B cell (primary cell): ENCODE data around the gene AFDN. TPM values are rescaled to one million over a fixed set of nuclear protein-coding genes. Genes with fewer than 3 reads are reported as not detected.

Experiments used
- ATAC-seq: fragments of 200-7000 bp; cut with Tn5 transposase; one replicate; pipeline ENCODE4 v1.10.0; 2021; ENCODE audit warnings: low read depth, mild to moderate bottlenecking, moderate number of reproducible peaks, moderate library complexity
- CTCF ChIA-PET: fragments of 350-600 bp; sonication (Branson Sonifier 250); formaldehyde crosslinking; loops from one replicate; lab custom pipeline; 2021; ENCODE audit warnings: antibody characterized with exemption, inconsistent platforms; lab: Charles Lee
- POLR2A ChIA-PET: fragments of 350-600 bp; sonication (Branson Sonifier 250); formaldehyde crosslinking; loops from one replicate; lab custom pipeline; 2021; ENCODE audit warnings: antibody characterized with exemption; lab: Charles Lee
- DNase-seq: peaks from one replicate; pipeline ENCODE4 v3.0.0; 2013
- H2AFZ ChIP-seq: 2 replicates; pipeline ENCODE4 v1.6.1; 2012; ENCODE audit warnings: mild to moderate bottlenecking, low read depth, low read length; ENCODE audit not compliant: insufficient read depth, poor library complexity, severe bottlenecking
- H3K27ac ChIP-seq, 2 donors: 1 replicate in 1 of 2; 2 replicates in 1 of 2; pipeline ENCODE4 v1.5.1; 2012 to 2013; ENCODE audit warnings: low read length in 2 of 2, mild to moderate bottlenecking in 2 of 2, moderate library complexity in 1 of 2
- H3K27me3 ChIP-seq, 4 experiments: fragments of 200-600 bp in 1 of 4; sonication (generic) in 1 of 4; replicated peaks in 1 of 4; 1 replicate in 2 of 4; 2 replicates in 2 of 4; pipeline versions ENCODE4 v1.6.1 to v1.7.0; 2013 to 2016; ENCODE audit warnings: low read length in 3 of 4, mild to moderate bottlenecking in 2 of 4, mixed read lengths in 1 of 4, moderate library complexity in 1 of 4; ENCODE audit not compliant: insufficient read depth in 4 of 4, control insufficient read depth in 3 of 4; ENCODE audit errors: control extremely low read depth in 1 of 4
- H3K36me3 ChIP-seq, 2 experiments: replicated peaks in 1 of 2; 1 replicate in 1 of 2; 2 replicates in 1 of 2; pipeline versions ENCODE4 v1.6.1 to v1.7.1; 2013; ENCODE audit warnings: low read length in 1 of 2; ENCODE audit not compliant: insufficient read depth in 2 of 2, control insufficient read depth in 1 of 2; ENCODE audit errors: control extremely low read depth in 1 of 2, extremely low read depth in 1 of 2
- H3K4me1 ChIP-seq, 2 donors: fragments of 200-600 bp in 1 of 2; sonication (generic) in 1 of 2; 1 replicate in 1 of 2; 2 replicates in 1 of 2; pipeline versions ENCODE4 v1.5.1 to v1.6.1; 2013 to 2017; ENCODE audit warnings: low read length in 2 of 2; ENCODE audit not compliant: control insufficient read depth in 2 of 2, insufficient read depth in 2 of 2
- H3K4me2 ChIP-seq: replicated peaks from 2 replicates; pipeline ENCODE3; 2012; ENCODE audit warnings: mild to moderate bottlenecking, low read depth, low read length; ENCODE audit not compliant: poor library complexity, severe bottlenecking
- H3K4me3 ChIP-seq, 5 experiments: fragments of 200-600 bp in 1 of 5; sonication (generic) in 1 of 5; 1 replicate in 3 of 5; 2 replicates in 2 of 5; pipeline versions ENCODE4 v1.5.1 to v1.7.0; 2011 to 2016; ENCODE audit warnings: low read length in 4 of 5, mild to moderate bottlenecking in 4 of 5, low read depth in 2 of 5, control low read depth in 1 of 5, moderate library complexity in 1 of 5; ENCODE audit not compliant: insufficient read depth in 1 of 5; ENCODE audit errors: control extremely low read depth in 1 of 5, extremely low read depth in 1 of 5
- H3K79me2 ChIP-seq: fragments of 200-600 bp; sonication (generic); one replicate; pipeline ENCODE4 v1.6.0; 2016; ENCODE audit warnings: low read length; ENCODE audit not compliant: control insufficient read depth, insufficient read depth
- H3K9ac ChIP-seq: fragments of 200-600 bp; sonication (generic); 2 replicates; pipeline ENCODE4 v1.6.1; 2017; ENCODE audit warnings: mild to moderate bottlenecking, low read length, moderate library complexity
- H3K9me3 ChIP-seq, 3 donors: one replicate each; pipeline versions ENCODE4 v1.6.1 to v1.7.1; 2013; ENCODE audit warnings: low read length in 2 of 3; ENCODE audit not compliant: control insufficient read depth in 2 of 3, insufficient read depth in 1 of 3; ENCODE audit errors: control extremely low read depth in 1 of 3
- H4K20me1 ChIP-seq: 2 replicates; pipeline ENCODE4 v1.6.0; 2012; ENCODE audit warnings: mild to moderate bottlenecking, low read length; ENCODE audit not compliant: insufficient read depth, control insufficient read depth, poor library complexity, severe bottlenecking
- H3K27ac Mint-ChIP-seq: one replicate; pipeline ENCODE4 v1.8.0; 2021; ENCODE audit warnings: mixed read lengths
- H3K27me3 Mint-ChIP-seq: one replicate; pipeline ENCODE4 v1.8.0; 2021; ENCODE audit warnings: mixed read lengths
- H3K4me1 Mint-ChIP-seq: one replicate; pipeline ENCODE4 v1.8.0; 2021; ENCODE audit warnings: mixed read lengths
- H3K4me3 Mint-ChIP-seq: one replicate; pipeline ENCODE4 v1.8.0; 2021; ENCODE audit warnings: mixed read lengths
- H3K9me3 Mint-ChIP-seq: one replicate; pipeline ENCODE4 v1.8.0; 2022; ENCODE audit warnings: mixed read lengths; ENCODE audit not compliant: insufficient read depth
- EZH2 ChIP-seq: IDR thresholded peaks from 2 replicates; pipeline ENCODE4 v1.6.1; 2012; ENCODE audit warnings: borderline replicate concordance, low read depth, mild to moderate bottlenecking, moderate library complexity, low read length; ENCODE audit not compliant: insufficient read depth, poor library complexity, severe bottlenecking
- WGBS: methylation state at CpG from one replicate; pipeline ENCODE4 v1.1.5; 2013; ENCODE audit warnings: missing lambda C conversion rate; ENCODE audit not compliant: insufficient coverage; 5-methylcytosine and 5-hydroxymethylcytosine counted together
- intact Hi-C: fragments of 100-400 bp; cut with micrococcal nuclease; formaldehyde crosslinking; loops from one replicate; pipeline ENCODE4 v1.10.0; 2022
- polyA plus RNA-seq: library from polyadenylated mRNA; depleted of rRNA; stranded (reverse); fragments of >200 nt; gene quantifications from 2 replicates; pipeline ENCODE4 v1.2.3, GENCODE V29; 2012
- total RNA-seq, 2 donors: library from RNA; stranded (reverse); fragments of 120-200 nt in 1 of 2; gene quantifications; 1 replicate in 1 of 2; 2 replicates in 1 of 2; pipeline versions ENCODE4 v1.2.3 to v1.2.4, GENCODE V29; 2013 to 2022
- TF ChIP-seq, protein P1 (sequence below): fragments of 200-600 bp; IDR thresholded peaks from one replicate; pipeline ENCODE4 v1.8.0; 2022; ENCODE audit warnings: antibody characterized with exemption, mild to moderate bottlenecking

AFDN gene
- total and polyA plus RNA-seq, 2 donors (not counting 1 experiment from before 2014, with no cell fraction given), result 15.4 to 70.5 TPM

DNA sequence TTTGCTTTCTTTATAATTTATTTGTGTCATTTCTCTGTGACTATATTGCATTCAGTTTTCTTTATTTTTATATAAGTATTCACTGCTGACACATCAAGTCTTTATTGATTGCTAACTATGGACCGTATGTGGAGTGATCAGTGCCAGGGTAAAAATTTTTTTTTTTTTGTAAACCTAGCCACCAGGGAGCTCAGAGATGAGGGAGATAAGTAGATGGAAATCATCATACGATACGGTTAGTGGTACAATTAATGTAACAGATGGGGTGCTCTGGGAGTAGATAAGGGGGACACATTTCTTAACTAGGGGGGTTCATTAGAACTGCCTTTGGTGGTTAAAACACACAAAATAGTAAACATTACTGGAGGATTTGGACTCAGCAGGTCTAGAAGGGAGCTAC is 68.3 kb downstream of the AFDN start:
- intact Hi-C loops, result loop anchor here (5.0 kb wide), 1 partner anchor 678 kb away; no protein-coding TSS in a partner anchor

DNA sequence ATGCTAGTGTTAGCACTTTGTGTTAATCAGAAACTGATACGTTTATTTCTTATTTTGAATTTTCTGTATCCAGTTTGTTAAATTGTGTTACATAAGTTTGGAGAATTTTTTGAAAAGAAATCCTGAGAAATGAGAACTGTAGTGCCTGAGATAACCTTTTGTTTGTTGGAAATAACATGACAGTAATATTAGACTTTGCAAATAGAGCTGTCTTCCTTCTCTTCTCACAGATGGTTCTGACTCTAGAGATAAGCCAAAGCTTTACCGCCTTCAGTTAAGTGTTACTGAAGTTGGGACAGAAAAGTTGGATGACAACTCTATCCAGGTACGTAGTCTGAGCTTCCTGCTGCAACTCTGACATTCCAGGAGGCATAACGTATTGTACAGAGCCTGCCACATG is 69.9 kb downstream of the AFDN start:
- H3K4me1 ChIP-seq, result no peaks in the 10 kb centered on the region
- POLR2A ChIA-PET, result no interaction called here
- H3K27ac Mint-ChIP-seq, result no peak overlapping the region

More for the DNA sequence above, 68.3 kb downstream of the AFDN start:
- Mint-ChIP-seq H3K27me3 (no peaks in the 10 kb centered on the region), H3K9me3 (no peaks in the 10 kb centered on the region), H3K27ac (no peak overlapping the region), H3K4me1 (no peaks in the 10 kb centered on the region), H3K4me3 (no peak overlapping the region)
- H3K4me2 ChIP-seq, result no peak overlapping the region
- no peaks in the 10 kb centered on the region for H3K9me3 ChIP-seq
- H4K20me1 ChIP-seq, result no peaks in the 10 kb centered on the region
- H3K4me3 ChIP-seq, result no peak overlapping the region
- no peaks in the 10 kb centered on the region for H3K27me3 ChIP-seq
- H3K4me1 ChIP-seq, result no peaks in the 10 kb centered on the region
- no peak for TF ChIP-seq EZH2
- TF ChIP-seq, protein P1, sequence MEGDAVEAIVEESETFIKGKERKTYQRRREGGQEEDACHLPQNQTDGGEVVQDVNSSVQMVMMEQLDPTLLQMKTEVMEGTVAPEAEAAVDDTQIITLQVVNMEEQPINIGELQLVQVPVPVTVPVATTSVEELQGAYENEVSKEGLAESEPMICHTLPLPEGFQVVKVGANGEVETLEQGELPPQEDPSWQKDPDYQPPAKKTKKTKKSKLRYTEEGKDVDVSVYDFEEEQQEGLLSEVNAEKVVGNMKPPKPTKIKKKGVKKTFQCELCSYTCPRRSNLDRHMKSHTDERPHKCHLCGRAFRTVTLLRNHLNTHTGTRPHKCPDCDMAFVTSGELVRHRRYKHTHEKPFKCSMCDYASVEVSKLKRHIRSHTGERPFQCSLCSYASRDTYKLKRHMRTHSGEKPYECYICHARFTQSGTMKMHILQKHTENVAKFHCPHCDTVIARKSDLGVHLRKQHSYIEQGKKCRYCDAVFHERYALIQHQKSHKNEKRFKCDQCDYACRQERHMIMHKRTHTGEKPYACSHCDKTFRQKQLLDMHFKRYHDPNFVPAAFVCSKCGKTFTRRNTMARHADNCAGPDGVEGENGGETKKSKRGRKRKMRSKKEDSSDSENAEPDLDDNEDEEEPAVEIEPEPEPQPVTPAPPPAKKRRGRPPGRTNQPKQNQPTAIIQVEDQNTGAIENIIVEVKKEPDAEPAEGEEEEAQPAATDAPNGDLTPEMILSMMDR, result no peak
- H2AFZ ChIP-seq, result no peak overlapping the region
- no CpG with 5 or more reads among the region's 3 CpGs for WGBS
- DNase-seq, result no peak
- no peak overlapping the region for H3K9ac ChIP-seq
- POLR2A ChIA-PET, result no interaction called here
- H3K36me3 ChIP-seq, result peaks cover 0 to 3% of the 10 kb centered on the region in 2 experiments
- ATAC-seq, result no peak
- CTCF ChIA-PET, result interaction anchor here (1.1 kb wide), 1 partner anchor 409 kb away, joined by 3 read pairs; no protein-coding TSS in a partner anchor
- no peaks in the 10 kb centered on the region for H3K79me2 ChIP-seq
- H3K27ac ChIP-seq, result no peak overlapping the region

More for the DNA sequence above, 69.9 kb downstream of the AFDN start:
- Mint-ChIP-seq H3K27me3 (no peaks in the 10 kb centered on the region), H3K4me3 (no peak overlapping the region), H3K4me1 (no peaks in the 10 kb centered on the region), H3K9me3 (no peaks in the 10 kb centered on the region)
- intact Hi-C loops, result loop anchor here (5.0 kb wide), 1 partner anchor 679 kb away; no protein-coding TSS in a partner anchor
- Histone ChIP-seq H3K27ac (no peak overlapping the region), H3K4me3 (no peak overlapping the region), H3K79me2 (no peaks in the 10 kb centered on the region), H3K27me3 (no peaks in the 10 kb centered on the region), H3K36me3 (peaks cover 0 to 3% of the 10 kb centered on the region in 2 experiments), H3K9ac (no peak overlapping the region), H3K4me2 (no peak overlapping the region), H3K9me3 (no peaks in the 10 kb centered on the region), H4K20me1 (no peaks in the 10 kb centered on the region), H2AFZ (no peak overlapping the region)
- no peak for ATAC-seq
- no peak for TF ChIP-seq EZH2
- TF ChIP-seq, protein P1, result no peak
- DNase-seq, result no peak
- CTCF ChIA-PET, result interaction anchor here (0.6 to 1.1 kb wide), 3 partner anchors 14 to 654 kb away, joined by 3 to 4 read pairs (median 3); no protein-coding TSS in a partner anchor
- WGBS, result 92% methylated on average over 2 of the region's 4 CpGs
